ENCODE data around the gene PRR15L. TPM values are rescaled to one million over a fixed set of nuclear protein-coding genes. Genes with fewer than 3 reads are reported as not detected.

Gene PRR15L
- total and polyA plus RNA-seq, 2 experiments from 2014 or later, result 0.57 TPM; not detected in 1

- Mint-ChIP-seq H3K36me3 (ENCODE audit: low read depth) (peaks cover 9% of the 10 kb centered on the region), H3K4me3 (no peak overlapping the region), H3K4me1 (no peaks in the 10 kb centered on the region; the same call in 2 of the 3 replicates), H3K27me3 (ENCODE audit: insufficient read depth, low read depth, poor library complexity) (peaks cover 4% of the 10 kb centered on the region), H3K27ac (no peak overlapping the region), H3K9me3 (no peaks in the 10 kb centered on the region)
- Histone ChIP-seq H3K27me3 (ENCODE audit: insufficient read depth) (no peaks in the 10 kb centered on the region), H3K4me1 (ENCODE audit: insufficient read depth) (no peaks in the 10 kb centered on the region), H3K4me2 (no peak overlapping the region), H3F3A (replicated peaks; ENCODE audit: low read depth) (no peaks in the 10 kb centered on the region; the same call in 1 of the 2 replicates), H3K36me3 (ENCODE audit: insufficient read depth) (no peaks in the 10 kb centered on the region), H2AFZ (no peak overlapping the region), H4K20me1 (replicated peaks; ENCODE audit: insufficient read depth) (no peaks in the 10 kb centered on the region; the same call in 1 of the 2 replicates), H3K79me2 (replicated peaks; ENCODE audit: insufficient read depth) (no peaks in the 10 kb centered on the region), H3K9me2 (ENCODE audit: insufficient read depth) (no peaks in the 10 kb centered on the region), H3K27ac (ENCODE audit: low read depth) (no peak overlapping the region), H3K4me3 (no peak overlapping the region)
- no peak for TF ChIP-seq REST (IDR thresholded peaks at IDR 0.05; ENCODE audit: unreplicated experiment)
- TF ChIP-seq JUNB (IDR thresholded peaks at IDR 0.05; ENCODE audit: unreplicated experiment), result no peak
- TF ChIP-seq EZH2 (IDR thresholded peaks at IDR 0.05; ENCODE audit: low read depth, unreplicated experiment), result no peak
- DNase-seq (ENCODE audit: low spot score) (no peak), ATAC-seq (no peak)
These were observed 38.7 kb downstream of the PRR15L start for GRCh38 chr17:47918991-47919390.

GRCh38 chr17:47918006-47918405, 39.7 kb downstream of the PRR15L start:
- no peaks in the 10 kb centered on the region; the same call in 2 of the 3 replicates for H3K4me1 Mint-ChIP-seq
- H2AFZ ChIP-seq, result no peak overlapping the region
- no peak overlapping the region for H3K4me2 ChIP-seq
- H3K27ac ChIP-seq (ENCODE audit: low read depth), result no peak overlapping the region
- H3F3A ChIP-seq (replicated peaks; ENCODE audit: low read depth), result no peaks in the 10 kb centered on the region; the same call in 1 of the 2 replicates
- no peaks in the 10 kb centered on the region for H3K9me3 Mint-ChIP-seq
- no peak overlapping the region for H3K4me3 Mint-ChIP-seq
- DNase-seq (ENCODE audit: low spot score), result no peak
- no peaks in the 10 kb centered on the region for H3K27me3 ChIP-seq (ENCODE audit: insufficient read depth)
- peaks cover 4% of the 10 kb centered on the region for H3K27me3 Mint-ChIP-seq (ENCODE audit: insufficient read depth, low read depth, poor library complexity)
- no peaks in the 10 kb centered on the region for H3K9me2 ChIP-seq (ENCODE audit: insufficient read depth)
- no peak for TF ChIP-seq ZNF462 (CRISPR knock-in tag; IDR thresholded peaks at IDR 0.05)
- no peak for TF ChIP-seq STAT1 (IDR thresholded peaks at IDR 0.05; ENCODE audit: unreplicated experiment)
- TF ChIP-seq REST (IDR thresholded peaks at IDR 0.05; ENCODE audit: unreplicated experiment), result no peak
- TF ChIP-seq ZNF331 (CRISPR knock-in tag; IDR thresholded peaks at IDR 0.05; ENCODE audit: low read depth), result no peak
- no peak for TF ChIP-seq NANOG (IDR thresholded peaks at IDR 0.05; ENCODE audit: borderline replicate concordance)
- no peaks in the 10 kb centered on the region for H3K4me1 ChIP-seq (ENCODE audit: insufficient read depth)
- ATAC-seq, result no peak
- no peak overlapping the region for H3K27ac Mint-ChIP-seq
- no peaks in the 10 kb centered on the region for H3K79me2 ChIP-seq (replicated peaks; ENCODE audit: insufficient read depth)
- peaks cover 6% of the 10 kb centered on the region; the same call in 2 of the 3 replicates for H3K36me3 Mint-ChIP-seq (ENCODE audit: low read depth)
- no peaks in the 10 kb centered on the region for H3K36me3 ChIP-seq (ENCODE audit: insufficient read depth)
- no peak overlapping the region for H3K4me3 ChIP-seq
- no peaks in the 10 kb centered on the region; the same call in 1 of the 2 replicates for H4K20me1 ChIP-seq (replicated peaks; ENCODE audit: insufficient read depth)
